VCaP (cell line): ENCODE data around the gene SPTBN1.
"Not testable (repeated sequence)": the region's sequence is repeated elsewhere in the genome, so short reads cannot be mapped to it uniquely, and the experiment has no call there.

Experiments
- H3K27ac ChIP-seq: fragments of 450-650 bp; 2 replicates; pipeline ENCODE4 v1.5.1; 2017
- TF ChIP-seq, protein P1 (sequence below): fragments of 450-650 bp; conservative IDR thresholded peaks from 2 replicates; pipeline ENCODE4 v1.5.1; 2017; ENCODE audit warnings: mild to moderate bottlenecking, moderate library complexity

SPTBN1 gene

DNA sequence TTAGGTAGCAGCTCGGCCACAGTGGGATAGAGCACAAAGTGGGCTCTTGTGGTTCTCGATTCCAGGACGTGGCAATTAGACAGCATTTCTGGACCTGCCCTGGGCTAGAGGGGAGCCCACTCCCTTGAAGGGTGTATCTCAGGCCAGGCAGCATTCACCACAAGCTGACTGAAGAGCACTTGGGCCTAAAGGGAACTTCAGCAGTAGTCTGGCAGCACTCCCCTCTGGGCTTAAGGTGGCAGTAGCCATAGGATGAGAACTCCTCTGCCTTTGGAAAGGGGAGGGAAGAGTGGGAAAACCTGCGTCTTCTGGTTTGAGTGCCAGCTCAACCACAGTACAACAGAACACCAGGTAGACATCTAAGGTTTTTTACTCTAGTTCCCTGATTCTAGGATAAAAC is 239.3 kb downstream of the SPTBN1 start:
- TF ChIP-seq, protein P1, sequence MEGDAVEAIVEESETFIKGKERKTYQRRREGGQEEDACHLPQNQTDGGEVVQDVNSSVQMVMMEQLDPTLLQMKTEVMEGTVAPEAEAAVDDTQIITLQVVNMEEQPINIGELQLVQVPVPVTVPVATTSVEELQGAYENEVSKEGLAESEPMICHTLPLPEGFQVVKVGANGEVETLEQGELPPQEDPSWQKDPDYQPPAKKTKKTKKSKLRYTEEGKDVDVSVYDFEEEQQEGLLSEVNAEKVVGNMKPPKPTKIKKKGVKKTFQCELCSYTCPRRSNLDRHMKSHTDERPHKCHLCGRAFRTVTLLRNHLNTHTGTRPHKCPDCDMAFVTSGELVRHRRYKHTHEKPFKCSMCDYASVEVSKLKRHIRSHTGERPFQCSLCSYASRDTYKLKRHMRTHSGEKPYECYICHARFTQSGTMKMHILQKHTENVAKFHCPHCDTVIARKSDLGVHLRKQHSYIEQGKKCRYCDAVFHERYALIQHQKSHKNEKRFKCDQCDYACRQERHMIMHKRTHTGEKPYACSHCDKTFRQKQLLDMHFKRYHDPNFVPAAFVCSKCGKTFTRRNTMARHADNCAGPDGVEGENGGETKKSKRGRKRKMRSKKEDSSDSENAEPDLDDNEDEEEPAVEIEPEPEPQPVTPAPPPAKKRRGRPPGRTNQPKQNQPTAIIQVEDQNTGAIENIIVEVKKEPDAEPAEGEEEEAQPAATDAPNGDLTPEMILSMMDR, result no peak
- no peak overlapping the region for H3K27ac ChIP-seq

DNA sequence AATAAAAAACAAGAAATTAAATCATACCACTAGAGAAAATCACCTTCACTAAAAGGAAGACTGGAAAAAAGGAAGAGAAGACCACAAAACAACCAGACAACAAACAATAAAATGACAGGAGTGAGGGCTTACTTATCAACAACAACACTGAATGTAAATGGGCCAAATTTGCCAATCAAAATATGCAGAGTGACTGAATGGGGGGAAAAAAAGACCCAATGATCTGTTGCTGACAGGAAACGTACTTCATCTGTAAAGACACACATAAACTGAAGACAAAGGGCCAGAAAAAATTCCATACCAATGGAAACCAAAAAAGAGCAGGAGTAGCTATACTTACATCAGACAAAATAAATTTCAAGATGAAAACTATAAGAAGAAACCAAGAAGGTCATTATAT is 241.8 kb downstream of the SPTBN1 start:
- TF ChIP-seq, protein P1, result no peak
- no peak overlapping the region for H3K27ac ChIP-seq

DNA sequence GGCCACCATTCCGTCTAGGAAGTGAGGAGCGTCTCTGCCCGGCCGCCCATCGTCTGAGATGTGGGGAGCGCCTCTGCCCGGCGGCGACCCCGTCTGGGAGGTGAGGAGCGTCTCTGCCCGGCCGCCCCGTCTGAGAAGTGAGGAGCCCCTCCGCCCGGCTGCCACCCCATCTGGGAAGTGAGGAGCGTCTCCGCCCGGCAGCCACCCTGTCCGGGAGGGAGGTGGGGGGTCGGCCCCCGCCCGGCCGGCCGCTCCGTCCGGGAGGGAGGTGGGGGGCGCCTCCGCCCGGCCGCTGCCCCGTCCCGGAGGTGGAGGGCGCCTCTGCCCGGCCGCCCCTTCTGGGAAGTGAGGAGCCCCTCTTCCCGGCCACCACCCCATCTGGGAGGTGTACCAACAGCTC is 242.8 kb downstream of the SPTBN1 start:
- H3K27ac ChIP-seq, result not testable (repeated sequence)

DNA sequence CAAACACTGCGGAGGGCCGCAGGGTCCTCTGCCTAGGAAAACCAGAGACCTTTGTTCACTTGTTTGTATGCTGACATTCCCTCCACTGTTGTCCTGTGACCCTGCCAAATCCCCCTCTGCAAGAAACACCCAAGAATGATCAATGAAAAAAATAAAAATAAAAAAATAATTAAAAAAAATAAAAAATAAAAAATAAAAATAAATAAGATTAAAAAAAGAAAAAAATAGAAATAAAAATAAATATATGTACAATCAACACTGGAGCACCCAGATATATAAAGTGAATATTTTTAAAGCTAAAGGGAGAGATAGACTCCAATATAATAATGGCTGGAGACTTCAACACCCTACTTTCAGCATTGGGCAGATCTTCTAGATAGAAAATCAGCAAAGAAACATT is 243.5 kb downstream of the SPTBN1 start:
- TF ChIP-seq, protein P1, result no peak
- H3K27ac ChIP-seq, result no peak overlapping the region

DNA sequence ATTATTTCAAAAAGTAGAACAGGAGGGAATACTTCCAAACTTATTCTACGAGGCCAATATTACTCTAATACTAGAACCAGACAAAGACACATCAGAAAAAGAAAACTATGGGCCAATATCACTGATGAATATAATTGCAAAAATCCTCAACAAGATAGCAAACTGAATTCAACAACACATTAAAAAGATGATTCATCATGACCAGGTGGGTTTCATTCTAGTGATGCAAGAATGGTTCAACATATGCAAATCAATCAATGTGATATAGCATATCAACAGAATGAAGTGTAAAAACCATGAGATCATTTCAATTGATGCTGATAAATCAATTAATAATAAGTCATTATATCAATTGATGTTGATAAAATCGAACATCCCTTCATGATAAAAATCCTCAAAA is 244.9 kb downstream of the SPTBN1 start:
- H3K27ac ChIP-seq, result no peak overlapping the region
- TF ChIP-seq, protein P1, result no peak

DNA sequence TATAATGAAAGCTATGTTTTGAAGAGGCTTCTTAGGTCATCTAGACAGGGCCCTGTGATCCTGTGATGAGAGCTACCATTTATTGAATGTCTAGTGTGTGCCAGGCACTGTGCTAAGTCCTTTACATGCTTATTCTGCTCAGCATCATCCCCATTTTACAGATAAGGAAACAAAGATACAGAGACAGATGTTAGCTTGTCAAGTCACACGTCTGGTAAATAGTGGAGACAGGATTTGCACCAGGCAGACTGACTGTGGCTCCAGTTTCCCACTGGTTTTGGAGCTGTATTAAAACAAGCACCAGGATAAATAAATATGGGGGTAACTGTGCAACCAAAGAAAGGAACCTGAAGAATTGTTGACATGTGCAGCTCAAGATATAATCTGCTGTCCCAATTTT is 248.1 kb downstream of the SPTBN1 start:
- 0 out of 2 replicates have a peak overlapping the region, but pooled peaks have one; percentile 4 for H3K27ac ChIP-seq
- TF ChIP-seq, protein P1, result no peak

DNA sequence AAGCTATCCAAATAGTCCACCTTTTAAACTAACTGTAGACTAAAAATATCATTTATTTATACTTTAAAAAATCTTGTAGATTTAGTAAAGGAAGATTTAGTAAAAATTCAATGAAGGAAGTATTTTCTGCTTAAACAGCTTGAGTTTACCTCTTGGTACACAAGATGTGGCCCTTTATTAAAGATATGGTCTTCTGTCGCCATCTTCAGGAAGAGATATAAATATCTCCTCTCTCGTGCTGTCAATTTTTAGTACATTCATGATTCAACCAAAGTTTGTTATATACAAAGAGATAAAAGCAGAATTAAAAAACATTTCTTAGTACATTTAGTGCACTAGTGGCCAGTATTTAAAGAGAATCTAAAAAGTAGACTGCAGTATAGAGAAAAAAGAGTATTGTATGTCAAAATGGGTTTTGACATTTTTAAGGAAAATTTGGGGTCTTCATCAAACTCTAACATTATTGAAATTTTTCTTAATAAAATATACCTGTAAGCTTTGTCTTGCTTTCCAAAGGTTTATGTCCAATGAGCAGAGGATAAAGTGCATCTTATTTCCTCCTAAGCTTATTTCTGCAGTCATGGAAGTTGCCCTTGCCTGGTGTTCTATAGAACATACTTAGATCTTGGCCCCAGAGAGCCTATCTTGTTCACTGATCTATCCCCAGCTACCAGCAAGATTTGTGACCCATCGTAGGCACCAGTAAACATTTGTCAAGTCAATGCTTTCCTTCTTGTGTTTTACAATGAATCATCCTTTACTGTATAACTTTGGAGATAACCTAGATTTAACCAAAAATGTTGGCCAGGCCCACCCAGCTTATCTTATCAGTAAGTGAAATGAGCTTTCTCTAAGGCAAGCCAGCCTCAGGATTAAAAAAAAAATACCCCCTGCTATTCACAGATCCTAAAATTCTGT is 248.8 kb downstream of the SPTBN1 start:
- no peak overlapping the region for H3K27ac ChIP-seq
- TF ChIP-seq, protein P1, result peak; percentile 78

DNA sequence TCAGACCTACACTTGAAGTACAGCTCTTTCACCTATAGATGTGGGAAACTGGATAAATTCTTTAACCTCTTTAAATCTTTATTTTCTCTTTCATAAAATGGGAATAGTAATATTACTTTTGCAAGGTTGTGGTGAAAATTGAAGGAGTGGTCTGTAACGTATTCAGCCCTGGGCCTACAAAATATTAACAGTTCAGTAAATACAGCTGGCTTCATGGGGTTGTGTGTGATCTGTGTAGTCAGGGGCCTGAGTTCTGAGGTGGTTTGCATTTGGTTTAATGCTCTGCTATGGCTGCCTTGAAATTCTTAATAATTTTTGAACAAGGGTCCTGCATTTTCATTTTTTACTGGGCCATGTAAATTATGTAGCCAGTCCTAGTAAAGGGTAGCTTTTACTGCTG is 250.5 kb downstream of the SPTBN1 start:
- TF ChIP-seq, protein P1, result no peak
- no peak overlapping the region for H3K27ac ChIP-seq
